H1 (cell line): Measurements from ENCODE around the gene CLDN3.

ENCODE experiments used
- CREB1 ChIP-seq: IDR thresholded peaks from 2 replicates; pipeline ENCODE4 v1.6.1; 2012; ENCODE audit warnings: inconsistent platforms
- CTCF ChIP-seq, 3 experiments: IDR thresholded peaks; 1 replicate in 2 of 3; 2 replicates in 1 of 3; pipeline versions ENCODE4 v1.5.1 to v1.6.1; 2011; ENCODE audit warnings: low read length in 3 of 3, mild to moderate bottlenecking in 3 of 3, inconsistent platforms in 2 of 3, low read depth in 1 of 3, moderate library complexity in 1 of 3; ENCODE audit not compliant: insufficient read depth in 1 of 3; ENCODE audit errors: control extremely low read depth in 1 of 3
- EZH2 ChIP-seq: fragments of 200-600 bp; sonication (generic); IDR thresholded peaks from 2 replicates; pipeline ENCODE4 v1.7.1; 2012; ENCODE audit warnings: low read depth, mild to moderate bottlenecking, moderate library complexity, low read length, inconsistent platforms; ENCODE audit not compliant: severe bottlenecking
- NANOG ChIP-seq: IDR thresholded peaks from 2 replicates; pipeline ENCODE4 v1.6.1; 2011; ENCODE audit warnings: low read length, low read depth, mild to moderate bottlenecking, inconsistent platforms; ENCODE audit not compliant: insufficient read depth, poor library complexity, severe bottlenecking
- POLR2A ChIP-seq, 2 experiments: IDR thresholded peaks; 1 replicate in 1 of 2; 2 replicates in 1 of 2; pipeline ENCODE4 v1.6.1; 2011; ENCODE audit warnings: low read depth in 2 of 2, low read length in 2 of 2, mild to moderate bottlenecking in 2 of 2; ENCODE audit errors: control extremely low read depth in 1 of 2
- TAF1 ChIP-seq: IDR thresholded peaks from 2 replicates; pipeline ENCODE4 v1.6.1; 2011; ENCODE audit warnings: mild to moderate bottlenecking, low read depth, low read length
- TCF12 ChIP-seq: IDR thresholded peaks from 2 replicates; pipeline ENCODE4 v1.6.1; 2011; ENCODE audit warnings: low read depth, mild to moderate bottlenecking, low read length

DNA sequence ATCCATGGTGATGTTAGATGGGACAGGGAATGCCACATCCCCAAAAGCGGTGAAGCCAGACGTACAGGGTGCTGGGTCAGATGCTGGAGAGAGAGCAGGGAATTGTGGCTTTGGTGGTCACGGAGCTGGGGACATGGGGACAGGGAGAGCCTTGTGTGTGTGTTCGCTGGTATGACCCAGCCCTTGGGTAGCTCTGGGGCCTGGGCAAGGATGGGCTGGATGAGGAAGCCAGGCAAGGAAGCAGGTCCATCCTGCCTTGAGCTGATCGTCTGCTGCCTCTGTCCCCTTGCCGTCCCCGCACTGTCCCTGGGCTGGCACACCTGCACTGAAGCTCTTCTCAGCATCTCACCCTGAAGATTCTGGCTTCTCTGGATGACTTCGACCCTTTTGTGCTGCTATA is 45.4 kb upstream of the CLDN3 start:
- TF ChIP-seq CTCF (IDR thresholded peaks at IDR 0.05; ENCODE audit: control extremely low read depth in 1 of 3, insufficient read depth in 1 of 3, low read depth in 1 of 3, low read length in 3 of 3) = no peak
- no peak for TF ChIP-seq EZH2
- no peak for TF ChIP-seq POLR2A (IDR thresholded peaks at IDR 0.05; ENCODE audit: control extremely low read depth in 1 of 2, low read depth in 2 of 2, low read length in 2 of 2)
- TF ChIP-seq TCF12 = no peak
- TF ChIP-seq TAF1 = no peak
- TF ChIP-seq NANOG = no peak
- no peak for TF ChIP-seq CREB1
